ENCODE measurements around the gene PTPRD.

DNA sequence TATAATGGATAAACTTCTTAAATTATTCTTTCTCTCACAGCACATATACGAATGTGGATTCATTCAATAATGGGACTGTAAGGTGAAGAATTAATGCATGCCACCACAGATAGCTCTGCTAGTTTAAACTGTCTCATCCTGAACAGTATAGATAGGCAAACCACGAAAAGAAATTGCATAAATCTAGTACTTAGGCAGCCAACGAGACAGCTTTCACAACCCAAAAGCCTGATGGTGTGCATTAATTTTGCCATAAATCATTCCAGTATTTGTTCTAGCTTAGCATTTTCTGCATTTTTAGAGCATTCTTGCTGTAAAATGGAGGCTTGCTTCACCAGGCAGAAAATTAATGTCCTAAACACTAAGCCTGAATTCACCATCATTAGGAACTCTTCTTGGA lies 1979.0 kb downstream of the PTPRD start:
- TF ChIP-seq ZNF266 (tag by site-specific recombination; IDR thresholded peaks at IDR 0.05; ENCODE audit: low read depth): no peak
- TF ChIP-seq REST (tag by site-specific recombination; IDR thresholded peaks at IDR 0.05): no peak
- TF ChIP-seq ZNF530 (tag by site-specific recombination; IDR thresholded peaks at IDR 0.05; ENCODE audit: low read depth): no peak
- TF ChIP-seq, protein P1, sequence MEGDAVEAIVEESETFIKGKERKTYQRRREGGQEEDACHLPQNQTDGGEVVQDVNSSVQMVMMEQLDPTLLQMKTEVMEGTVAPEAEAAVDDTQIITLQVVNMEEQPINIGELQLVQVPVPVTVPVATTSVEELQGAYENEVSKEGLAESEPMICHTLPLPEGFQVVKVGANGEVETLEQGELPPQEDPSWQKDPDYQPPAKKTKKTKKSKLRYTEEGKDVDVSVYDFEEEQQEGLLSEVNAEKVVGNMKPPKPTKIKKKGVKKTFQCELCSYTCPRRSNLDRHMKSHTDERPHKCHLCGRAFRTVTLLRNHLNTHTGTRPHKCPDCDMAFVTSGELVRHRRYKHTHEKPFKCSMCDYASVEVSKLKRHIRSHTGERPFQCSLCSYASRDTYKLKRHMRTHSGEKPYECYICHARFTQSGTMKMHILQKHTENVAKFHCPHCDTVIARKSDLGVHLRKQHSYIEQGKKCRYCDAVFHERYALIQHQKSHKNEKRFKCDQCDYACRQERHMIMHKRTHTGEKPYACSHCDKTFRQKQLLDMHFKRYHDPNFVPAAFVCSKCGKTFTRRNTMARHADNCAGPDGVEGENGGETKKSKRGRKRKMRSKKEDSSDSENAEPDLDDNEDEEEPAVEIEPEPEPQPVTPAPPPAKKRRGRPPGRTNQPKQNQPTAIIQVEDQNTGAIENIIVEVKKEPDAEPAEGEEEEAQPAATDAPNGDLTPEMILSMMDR (tag by site-specific recombination; IDR thresholded peaks at IDR 0.05): no peak
